Osteoblast (primary cell): ENCODE measurements around the gene MEP1B. TPM values are rescaled to one million over a fixed set of nuclear protein-coding genes. Genes with fewer than 3 reads are reported as not detected.
"Not testable (repeated sequence)": the region's sequence is repeated elsewhere in the genome, so short reads cannot be mapped to it uniquely, and the experiment has no call there.

Source experiments
- DNase-seq: peaks from one replicate; pipeline ENCODE4 v3.0.0; 2011; ENCODE audit warnings: low spot score, mixed read lengths; ENCODE audit not compliant: insufficient read length; ENCODE audit errors: missing footprints
- H2AFZ ChIP-seq: 2 replicates; pipeline ENCODE4 v1.6.0; 2011; ENCODE audit warnings: mild to moderate bottlenecking, low read length
- H3K27ac ChIP-seq: 2 replicates; pipeline ENCODE4 v1.5.1; 2011; ENCODE audit warnings: mild to moderate bottlenecking, low read depth, low read length, moderate library complexity
- H3K27me3 ChIP-seq: 2 replicates; pipeline ENCODE4 v1.6.0; 2012; ENCODE audit warnings: mild to moderate bottlenecking, control low read depth, inconsistent platforms, low read length, moderate library complexity; ENCODE audit not compliant: insufficient read depth
- H3K36me3 ChIP-seq: 2 replicates; pipeline ENCODE4 v1.5.1; 2011; ENCODE audit warnings: mild to moderate bottlenecking, low read length, control low read depth, moderate library complexity; ENCODE audit not compliant: insufficient read depth
- H3K4me1 ChIP-seq: 2 replicates; pipeline ENCODE4 v1.5.1; 2011; ENCODE audit warnings: mild to moderate bottlenecking, low read length, control low read depth, moderate library complexity; ENCODE audit not compliant: insufficient read depth
- H3K4me2 ChIP-seq: 2 replicates; pipeline ENCODE4 v1.6.0; 2011; ENCODE audit warnings: mild to moderate bottlenecking, low read length; ENCODE audit not compliant: insufficient read depth
- H3K4me3 ChIP-seq: fragments of 200-600 bp; sonication (generic); 3 replicates; pipeline ENCODE4 v1.5.1; 2012; ENCODE audit warnings: mild to moderate bottlenecking, low read length, inconsistent platforms; ENCODE audit not compliant: insufficient read depth
- H3K79me2 ChIP-seq: 2 replicates; pipeline ENCODE4 v1.6.0; 2012; ENCODE audit warnings: mild to moderate bottlenecking, low read length, control low read depth, inconsistent platforms; ENCODE audit not compliant: insufficient read depth
- H3K9me3 ChIP-seq: 2 replicates; pipeline ENCODE4 v1.5.1; 2011; ENCODE audit warnings: low read depth, low read length, control low read depth
- H4K20me1 ChIP-seq: 2 replicates; pipeline ENCODE4 v1.6.0; 2012; ENCODE audit warnings: mild to moderate bottlenecking, low read length, control low read depth; ENCODE audit not compliant: insufficient read depth
- CTCF ChIP-seq: IDR thresholded peaks from 2 replicates; pipeline ENCODE4 v1.5.1; 2011; ENCODE audit warnings: mild to moderate bottlenecking, low read depth, low read length, moderate library complexity; ENCODE audit errors: extremely low read depth
- total RNA-seq: library from RNA; depleted of rRNA; stranded (reverse); fragments of >200 nt; gene quantifications from 2 replicates; pipeline ENCODE4 v1.2.3, GENCODE V29; 2012

The MEP1B gene
- total RNA-seq, 1 donor, result not detected

GRCh38 chr18:32209685-32210445, 20.0 kb downstream of the MEP1B start:
- Histone ChIP-seq H3K36me3 (no peaks in the 10 kb centered on the region), H3K4me2 (no peak overlapping the region), H3K79me2 (no peaks in the 10 kb centered on the region), H3K4me1 (no peaks in the 10 kb centered on the region), H3K27ac (no peak overlapping the region), H2AFZ (no peak overlapping the region), H3K27me3 (no peaks in the 10 kb centered on the region), H3K4me3 (no peak overlapping the region), H3K9me3 (no peaks in the 10 kb centered on the region), H4K20me1 (no peaks in the 10 kb centered on the region)
- no peak for TF ChIP-seq CTCF
- no peak for DNase-seq

GRCh38 chr18:32213693-32214092, 23.9 kb downstream of the MEP1B start:
- H3K27ac ChIP-seq, result no peak overlapping the region

GRCh38 chr18:32216390-32216789, 26.6 kb downstream of the MEP1B start:
- DNase-seq, result no peak
- Histone ChIP-seq H3K27ac (no peak overlapping the region), H3K79me2 (no peaks in the 10 kb centered on the region), H3K36me3 (no peaks in the 10 kb centered on the region), H3K4me3 (no peak overlapping the region), H2AFZ (no peak overlapping the region), H3K27me3 (no peaks in the 10 kb centered on the region), H4K20me1 (no peaks in the 10 kb centered on the region), H3K4me1 (no peaks in the 10 kb centered on the region), H3K4me2 (no peak overlapping the region), H3K9me3 (no peaks in the 10 kb centered on the region)
- no peak for TF ChIP-seq CTCF

More at GRCh38 chr18:32213693-32214092, 23.9 kb downstream of the MEP1B start:
- no peaks in the 10 kb centered on the region for H3K4me1 ChIP-seq
- no peak overlapping the region for H3K4me2 ChIP-seq
- no peaks in the 10 kb centered on the region for H3K79me2 ChIP-seq
- H3K36me3 ChIP-seq, result no peaks in the 10 kb centered on the region
- H3K27me3 ChIP-seq, result no peaks in the 10 kb centered on the region
- no peaks in the 10 kb centered on the region for H4K20me1 ChIP-seq
- TF ChIP-seq CTCF, result no peak
- no peak for DNase-seq
- no peak overlapping the region for H2AFZ ChIP-seq
- H3K4me3 ChIP-seq, result no peak overlapping the region
- H3K9me3 ChIP-seq, result no peaks in the 10 kb centered on the region

- Histone ChIP-seq H3K4me1 (no peaks in the 10 kb centered on the region), H2AFZ (no peak overlapping the region), H3K27me3 (no peaks in the 10 kb centered on the region), H3K4me3 (no peak overlapping the region), H4K20me1 (no peaks in the 10 kb centered on the region), H3K27ac (no peak overlapping the region), H3K79me2 (no peaks in the 10 kb centered on the region), H3K36me3 (no peaks in the 10 kb centered on the region), H3K4me2 (no peak overlapping the region), H3K9me3 (no peaks in the 10 kb centered on the region)
- no peak for DNase-seq
- no peak for TF ChIP-seq CTCF
Measured at GRCh38 chr18:32219431-32220018, 29.7 kb downstream of the MEP1B start.

GRCh38 chr18:32233348-32233747, 43.5 kb downstream of the MEP1B start:
- H3K4me3 ChIP-seq, H3K9me3 ChIP-seq, H3K4me2 ChIP-seq, H3K79me2 ChIP-seq, H3K4me1 ChIP-seq, H3K27ac ChIP-seq, H4K20me1 ChIP-seq, H3K36me3 ChIP-seq, DNase-seq, H2AFZ ChIP-seq, H3K27me3 ChIP-seq: not testable (repeated sequence)
